T47D (cell line): ENCODE measurements around the gene SIRT2.

ENCODE experiments used
- DNase-seq, 2 experiments: peaks; one replicate each; pipeline versions ENCODE4 v3.0.0 to v3.0.0-alpha.2; 2011 to 2012; ENCODE audit warnings: low read depth in 1 of 2, low spot score in 1 of 2
- JUND ChIP-seq: IDR thresholded peaks from 2 replicates; pipeline ENCODE4 v1.6.1; 2012; ENCODE audit warnings: low read depth
- in situ Hi-C: cut with HindIII; loops from 2 replicates; pipeline ENCODE4 v1.10.0; 2016; ENCODE audit warnings: low sequenced_read_pairs, low pct_unique_long_range_greater_than_20kb

Gene SIRT2

DNA sequence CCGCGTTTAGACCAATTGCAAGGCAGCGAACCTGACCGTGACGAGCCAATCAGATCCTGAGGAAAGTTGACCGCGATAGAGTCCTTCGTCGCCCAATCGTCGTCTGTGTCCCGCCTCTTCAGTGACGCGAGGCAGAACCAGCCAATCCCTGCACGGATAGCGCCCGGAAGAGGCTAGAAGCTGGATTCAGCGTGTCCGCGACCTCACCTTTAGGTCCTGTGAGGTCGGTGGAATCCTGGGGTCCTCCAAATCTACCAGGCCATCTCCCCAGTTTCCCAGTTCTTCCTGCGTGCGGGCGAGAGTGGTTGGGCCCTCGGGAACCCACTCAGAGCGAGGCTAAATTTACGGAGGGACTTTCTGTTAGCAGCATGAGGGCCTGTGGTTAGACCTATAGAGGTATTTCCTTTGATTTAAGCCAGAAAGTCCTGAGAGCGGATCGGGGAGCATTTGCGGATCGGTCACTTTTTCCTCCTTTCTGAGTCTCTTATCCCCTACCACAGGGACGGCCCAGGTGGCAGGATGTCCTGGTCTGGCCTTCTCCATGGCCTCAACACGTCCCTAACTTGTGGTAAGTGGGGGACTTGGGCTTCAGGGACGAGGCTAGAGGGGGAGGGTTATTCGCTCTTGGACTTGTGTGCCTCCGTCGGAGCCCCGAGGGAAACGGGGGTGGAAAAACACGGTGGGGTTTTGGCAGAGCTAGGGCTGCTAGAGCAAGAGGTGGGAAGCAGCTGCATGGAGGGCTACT is 31.5 kb upstream of the SIRT2 start, which contains the start of gene MRPS12:
TSS of gene MRPS12 (plus strand) at position 169 of the 745 bp plus-strand sequence. CDS start at position 520, 351 bp downstream.
- in situ Hi-C loops, result no loop called here
- no peak for TF ChIP-seq JUND

DNA sequence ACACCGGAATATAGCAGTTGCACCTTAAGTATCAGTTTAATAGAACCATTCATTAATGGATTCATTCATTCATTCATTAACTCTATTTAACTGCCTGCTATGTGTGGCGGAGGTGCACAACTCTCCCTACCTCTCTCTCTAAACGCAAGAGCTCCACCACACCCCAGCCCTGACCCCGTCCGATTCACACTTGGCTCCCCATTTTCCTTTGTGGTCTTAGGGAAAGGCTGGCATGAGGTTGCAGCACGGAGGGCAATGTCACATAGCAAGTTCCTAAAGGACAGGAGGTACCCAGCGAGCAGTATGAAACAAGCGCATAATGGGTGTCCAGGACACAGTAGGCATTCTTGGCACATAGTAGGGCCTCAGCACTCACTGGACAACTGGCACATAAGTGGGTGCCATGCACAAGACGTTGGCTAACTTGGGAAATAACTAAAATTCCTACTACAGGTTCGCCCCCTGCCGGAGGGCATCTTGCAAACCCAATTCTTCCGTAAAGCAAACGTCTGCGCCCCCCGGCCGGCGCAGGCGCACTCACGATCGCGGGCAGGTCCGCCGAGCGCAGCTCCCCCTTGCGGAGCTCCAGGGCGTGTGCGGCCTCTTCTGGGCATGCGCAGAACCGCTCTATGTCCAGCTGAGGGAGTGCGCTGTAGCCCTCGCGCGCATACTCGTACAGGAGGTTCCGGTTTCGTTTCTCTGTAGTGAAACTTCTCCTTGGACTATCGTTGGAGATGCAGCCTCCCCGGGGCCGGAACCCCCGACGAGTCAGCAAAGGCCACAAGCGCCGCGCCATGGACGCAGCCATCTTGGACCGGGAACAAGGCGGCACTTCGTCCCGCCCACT is 30.7 kb upstream of the SIRT2 start, which contains the start of gene SARS2:
TSS of gene SARS2 (minus strand) at position 835 of the 847 bp plus-strand sequence. CDS start at position 808, 27 bp downstream.
- in situ Hi-C loops, result no loop called here

More for the DNA sequence above, 31.5 kb upstream of the SIRT2 start, which contains the start of gene MRPS12:
- peak; percentile 98 for DNase-seq

DNA sequence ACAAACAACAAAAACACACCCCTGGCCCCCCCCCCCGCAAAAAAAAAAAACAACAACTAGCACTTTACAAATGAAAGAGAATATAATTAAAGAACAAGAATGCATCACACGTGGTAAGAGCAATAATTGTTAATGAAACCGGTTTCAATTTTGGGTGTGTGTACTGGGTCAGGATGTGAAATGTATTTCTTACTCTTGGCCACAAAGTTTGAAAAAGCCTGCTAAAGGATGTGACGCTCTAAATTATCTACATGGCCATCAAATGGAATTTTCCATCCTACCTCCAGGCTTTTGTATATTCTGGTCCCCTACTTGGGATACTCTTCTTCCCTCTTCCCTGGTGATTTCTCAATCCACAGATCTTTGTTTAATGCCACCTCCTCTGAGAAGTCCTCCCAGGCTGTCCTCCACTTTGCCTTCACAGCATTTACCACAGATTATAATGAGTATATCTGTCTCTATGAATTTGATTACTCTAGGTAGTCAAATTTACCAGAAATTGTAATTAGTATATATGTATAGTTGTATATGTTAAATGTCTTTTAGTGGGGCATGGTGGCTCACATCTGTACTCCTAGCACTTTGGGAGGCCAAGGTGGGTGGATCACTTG is 29.1 kb upstream of the SIRT2 start:
- in situ Hi-C loops, result no loop called here
- DNase-seq, result no peak
- TF ChIP-seq JUND, result no peak

More for the DNA sequence above, 30.7 kb upstream of the SIRT2 start, which contains the start of gene SARS2:
- TF ChIP-seq JUND, result no peak
- DNase-seq, result peak; percentile 73 to 93

DNA sequence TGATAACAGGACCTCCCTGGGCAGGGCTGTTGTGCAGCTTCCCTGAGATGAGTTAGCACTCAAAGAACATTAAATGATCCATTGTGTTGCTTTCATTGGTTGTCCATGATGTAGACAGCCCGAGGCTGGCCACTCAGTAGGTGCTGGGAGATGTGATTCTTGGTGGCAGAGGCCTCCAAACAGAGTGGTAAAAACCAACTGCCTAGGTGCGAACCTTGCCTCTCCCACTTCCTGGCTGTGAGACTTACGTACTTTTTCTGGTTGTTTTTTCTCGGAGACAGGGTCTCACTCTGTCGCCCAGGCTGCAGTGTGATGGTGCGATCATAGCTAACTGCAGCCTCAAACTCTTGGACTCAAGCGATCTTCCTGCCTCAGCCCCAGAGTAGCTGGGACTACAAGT is 25.0 kb upstream of the SIRT2 start:
- no peak for DNase-seq
- in situ Hi-C loops, result no loop called here
- TF ChIP-seq JUND, result no peak

DNA sequence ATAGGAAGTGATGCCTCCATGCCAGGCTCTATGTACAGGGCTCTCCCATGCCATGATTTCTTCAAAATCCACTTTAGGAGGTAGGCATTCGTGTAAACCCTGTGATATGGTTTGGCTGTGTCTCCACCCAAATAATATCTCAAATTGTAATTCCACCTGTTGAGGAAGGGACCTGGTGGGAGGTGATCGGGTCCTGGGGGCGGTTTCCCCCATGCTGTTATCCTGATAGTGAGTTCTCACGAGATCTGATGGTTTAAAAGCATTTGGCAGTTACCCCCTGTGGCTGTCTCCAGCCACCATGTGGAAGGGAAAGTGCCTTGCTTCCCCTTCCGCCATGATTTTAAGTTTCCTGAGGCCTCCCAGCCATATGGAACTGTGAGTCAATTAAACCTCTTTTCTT is 23.1 kb upstream of the SIRT2 start:
- in situ Hi-C loops, result no loop called here
- TF ChIP-seq JUND, result no peak
- DNase-seq, result no peak

DNA sequence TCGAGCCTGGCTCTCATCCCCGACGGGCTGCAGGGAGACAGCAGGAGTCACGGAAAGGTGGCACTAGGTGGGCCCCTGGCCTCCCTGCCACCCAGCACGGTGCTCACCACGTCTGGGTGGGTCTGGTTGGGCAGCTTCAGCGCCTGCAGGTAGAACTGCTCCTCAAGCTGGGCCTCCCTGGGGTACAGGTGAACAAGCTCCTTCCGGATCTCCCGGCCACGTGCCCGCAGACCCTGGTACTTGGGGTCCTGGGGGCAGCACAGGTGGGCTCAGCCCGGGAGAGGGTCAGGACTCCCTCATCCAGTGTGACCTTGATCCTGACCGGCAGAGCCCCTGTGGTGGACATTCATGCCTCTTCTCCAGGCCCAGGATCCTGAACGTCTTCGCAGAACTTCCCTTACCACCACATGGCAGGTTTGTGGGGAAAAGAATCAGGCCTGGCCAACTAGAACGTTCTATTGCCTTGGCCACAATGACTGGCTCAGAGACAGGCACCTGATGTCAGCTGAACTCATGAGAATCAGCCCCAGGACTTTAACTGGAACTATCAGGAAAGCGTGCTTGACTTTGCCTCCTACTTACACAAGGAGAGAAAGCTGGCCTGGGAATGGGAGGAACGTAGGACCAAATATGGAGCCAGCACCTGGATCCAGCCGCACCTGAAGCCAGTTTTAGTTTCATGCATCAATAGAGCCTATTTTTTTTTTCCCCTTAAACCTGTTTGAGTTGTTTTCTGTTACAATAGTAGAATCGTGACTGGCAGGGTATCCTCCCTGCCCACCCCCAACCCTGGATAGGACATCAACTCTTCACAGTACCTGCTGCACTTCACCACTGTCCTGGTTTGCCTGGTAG is 22.2 kb upstream of the SIRT2 start:
- DNase-seq, result no peak
- no peak for TF ChIP-seq JUND
- in situ Hi-C loops, result no loop called here

DNA sequence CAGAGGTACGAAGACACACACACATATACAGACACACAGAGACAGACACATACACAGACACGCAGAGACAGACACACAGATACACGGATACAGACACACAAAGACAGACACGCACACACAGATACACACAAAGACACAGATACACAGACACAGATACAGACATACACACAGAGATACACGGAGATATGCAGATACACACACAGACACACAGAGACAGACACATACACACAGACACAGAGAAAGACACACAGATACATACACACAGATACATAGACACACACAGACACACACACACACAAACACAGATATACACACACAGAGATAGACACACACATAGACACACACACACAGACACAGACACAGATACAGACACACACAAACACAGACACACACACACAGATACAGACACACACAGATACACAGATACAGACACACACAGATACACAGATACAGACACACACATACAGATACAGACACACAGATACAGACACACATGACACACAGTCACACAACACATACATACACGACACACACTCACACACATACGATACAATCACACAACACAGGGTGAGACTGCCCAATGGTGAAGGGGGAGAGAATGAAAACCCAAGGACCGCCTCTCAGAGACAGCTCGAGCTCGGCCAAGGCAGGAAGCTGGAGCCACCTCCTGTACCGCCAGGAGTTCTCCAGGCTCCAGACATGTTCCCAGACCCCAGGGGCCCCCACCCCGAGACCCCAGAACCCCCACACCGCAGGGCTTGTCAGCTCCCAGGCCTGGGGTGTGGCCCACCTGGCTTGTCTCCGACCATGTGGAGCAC is 21.4 kb upstream of the SIRT2 start:
- DNase-seq, result no peak
- in situ Hi-C loops, result no loop called here
- TF ChIP-seq JUND, result no peak

DNA sequence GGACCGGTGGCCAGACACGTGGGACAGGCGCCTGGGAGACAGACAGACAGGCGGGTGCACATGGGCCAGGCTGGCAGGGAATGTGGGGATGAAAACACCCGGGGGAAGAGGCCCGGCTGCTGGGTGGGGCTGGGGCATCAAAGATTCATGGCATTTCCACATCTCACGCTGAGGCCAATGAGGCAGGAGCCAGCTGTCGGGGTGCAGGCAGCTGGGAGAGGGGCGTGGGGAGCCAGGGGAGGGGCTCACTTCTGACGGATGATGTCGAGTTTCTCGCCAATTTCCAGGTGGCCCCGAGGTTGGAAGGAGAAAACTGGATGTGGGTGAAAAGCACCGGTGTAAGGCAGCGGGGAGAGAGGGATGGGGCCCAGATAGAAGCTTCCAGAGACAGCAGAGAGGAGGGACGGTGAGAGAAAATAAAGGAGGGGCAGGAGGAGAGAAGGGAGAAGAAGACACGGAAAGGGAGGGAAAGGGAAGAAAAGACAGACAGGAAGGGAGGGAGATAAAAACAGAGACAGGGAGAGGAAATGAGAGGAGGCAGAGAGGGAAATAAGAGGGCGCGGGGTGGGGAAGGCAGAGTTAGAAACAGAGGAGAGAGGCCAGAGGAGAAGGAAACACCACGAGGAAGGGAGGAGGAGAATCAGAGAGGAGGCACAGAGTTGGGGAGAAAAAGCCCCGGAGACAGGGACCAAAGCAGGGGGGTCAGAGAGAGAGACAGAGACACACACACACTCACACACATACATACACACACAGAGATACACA is 20.6 kb upstream of the SIRT2 start:
- in situ Hi-C loops, result no loop called here
- no peak for TF ChIP-seq JUND
- no peak for DNase-seq

DNA sequence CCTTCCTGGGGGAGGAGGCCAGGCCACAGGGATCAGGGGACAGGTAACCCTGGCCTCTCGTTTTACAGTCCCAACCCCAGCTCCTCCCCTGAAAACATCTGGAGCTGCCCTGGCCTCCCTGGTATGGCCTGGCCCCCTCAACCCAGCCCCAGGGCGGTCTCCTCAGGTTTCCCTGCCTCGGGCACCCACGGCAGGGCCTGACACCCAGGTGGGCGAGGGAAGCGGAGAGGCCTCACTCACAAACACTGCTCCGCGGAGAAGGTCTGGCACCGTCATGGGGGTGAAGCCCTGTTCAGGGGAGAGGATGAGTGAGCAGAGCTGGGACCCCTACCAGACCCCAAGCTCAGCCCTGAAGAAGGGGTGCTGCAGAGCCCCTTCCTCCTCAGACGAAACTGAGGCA is 19.1 kb upstream of the SIRT2 start:
- no peak for DNase-seq
- in situ Hi-C loops, result no loop called here
- no peak for TF ChIP-seq JUND

DNA sequence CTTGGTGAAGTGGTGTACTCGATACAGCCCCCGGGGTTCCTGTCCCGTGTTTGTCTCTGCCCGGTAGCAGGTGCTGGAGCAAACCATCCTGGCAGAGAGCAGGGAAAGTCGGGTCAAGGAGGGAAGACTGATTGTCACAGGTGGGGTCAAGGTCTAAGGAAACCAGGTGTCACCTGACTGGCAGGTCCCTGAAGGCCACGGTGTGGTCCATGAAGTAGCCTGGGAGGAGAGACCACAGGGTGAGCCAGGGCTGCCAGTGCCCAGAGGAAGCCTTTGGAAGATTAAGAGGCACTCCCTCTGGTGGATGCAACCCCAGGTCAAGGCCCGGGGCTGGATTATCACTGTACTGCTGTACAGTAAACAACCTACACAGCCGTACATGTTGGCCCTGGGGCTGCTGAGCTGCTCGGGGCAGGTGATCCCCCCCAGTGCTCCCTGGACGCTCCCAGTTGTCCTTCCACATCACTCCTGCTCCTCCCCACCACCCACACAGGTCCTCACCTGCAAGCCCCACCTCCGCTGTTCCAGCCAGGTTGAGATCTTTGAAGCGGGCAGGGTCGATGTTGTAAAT is 18.6 kb upstream of the SIRT2 start:
- no peak for DNase-seq
- TF ChIP-seq JUND, result no peak
- in situ Hi-C loops, result no loop called here
